GM19035 (cell line): ENCODE data around the gene STAM2.
"Not testable (repeated sequence)": the region's sequence is repeated elsewhere in the genome, so short reads cannot be mapped to it uniquely, and the experiment has no call there.

Experiments
- ATAC-seq: cut with Tn5 transposase; IDR thresholded peaks from one replicate; pipeline ENCODE4 v1.9.1; 2021; ENCODE audit not compliant: unreplicated experiment

STAM2 gene

DNA sequence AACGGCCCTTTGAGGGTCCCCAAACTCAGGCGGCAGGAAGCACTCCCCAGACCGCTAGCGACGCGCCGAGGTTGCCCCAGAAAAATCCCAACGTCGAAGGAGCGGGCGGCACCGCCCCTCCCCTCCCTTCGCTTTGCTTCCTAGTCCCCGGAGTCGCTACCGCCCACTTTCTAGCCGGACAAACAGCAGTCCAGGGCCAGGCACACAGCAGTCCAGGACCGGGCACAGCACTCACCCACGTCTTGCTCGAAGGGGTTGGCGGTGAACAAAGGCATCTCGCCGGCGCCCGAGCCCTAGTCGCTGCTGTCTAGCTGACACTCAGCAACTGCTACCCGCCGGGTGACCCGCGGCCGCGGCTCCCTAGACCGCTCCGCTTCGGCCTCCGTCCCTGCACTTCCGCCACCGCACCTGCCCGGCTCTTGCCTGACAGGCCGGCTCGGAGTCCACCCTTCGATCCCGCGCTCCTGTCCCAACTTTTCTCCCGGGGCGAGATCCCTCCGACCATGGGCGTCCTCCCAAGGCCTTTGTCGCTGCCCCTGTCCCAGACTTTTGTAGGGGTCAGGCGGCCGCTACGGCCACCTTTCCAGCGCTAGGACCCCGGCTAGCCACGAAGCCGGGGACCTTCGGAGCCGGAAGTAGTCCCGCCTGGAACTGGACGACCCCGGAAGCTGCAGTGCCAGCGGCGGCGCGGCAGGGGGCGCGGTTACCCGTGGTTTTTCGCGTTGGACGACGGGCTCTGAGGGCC, at the start of gene STAM2:
STAM2 (minus strand) TSS at position 396 of the 745 bp plus-strand sequence; CDS start at position 275, 121 bp downstream.
- peak; percentile 83 for ATAC-seq

GRCh38 chr2:152223977-152224376, 48.4 kb upstream of the STAM2 start:
- ATAC-seq = no peak

- ATAC-seq = no peak
These were observed 47.5 kb upstream of the STAM2 start for GRCh38 chr2:152222975-152223637.

DNA sequence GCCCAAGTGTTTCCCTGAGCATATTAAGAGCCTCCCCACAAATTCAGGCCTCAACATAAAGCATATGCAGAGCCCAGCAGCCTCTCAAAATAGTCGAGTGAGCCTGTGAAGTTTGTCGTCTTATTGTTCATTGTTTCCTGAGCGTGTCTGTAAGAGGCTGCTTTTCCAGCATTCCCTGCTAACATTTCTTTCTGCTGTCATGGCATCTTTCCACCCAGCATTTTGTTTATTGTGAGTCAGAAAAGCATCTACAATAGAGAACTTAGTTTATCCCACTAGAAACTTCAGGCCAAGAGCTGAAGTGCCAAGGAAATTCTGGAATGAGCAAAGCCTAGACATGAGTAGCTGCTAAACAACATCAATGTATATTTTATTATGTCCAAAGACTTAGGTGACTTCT, 46.3 kb upstream of the STAM2 start:
- ATAC-seq = no peak

- ATAC-seq = no peak
These were observed 43.7 kb upstream of the STAM2 start for GRCh38 chr2:152219077-152219828.

DNA sequence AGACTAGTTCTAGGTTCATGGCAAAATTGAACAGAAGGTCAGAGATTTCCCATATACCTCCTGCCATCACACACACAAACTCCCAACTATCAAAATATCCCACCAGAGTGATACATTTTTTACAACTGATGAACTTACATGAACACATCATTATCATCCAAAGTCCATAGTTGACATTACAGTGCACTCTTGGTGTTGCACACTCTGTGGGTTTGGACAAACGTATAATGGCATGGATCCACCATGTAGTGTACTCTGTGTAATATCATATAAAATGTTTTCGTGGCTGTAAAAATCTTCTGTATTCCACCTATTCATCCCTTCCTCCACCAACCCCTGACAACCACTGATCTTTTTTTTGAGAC, 25.9 kb upstream of the STAM2 start:
- no peak for ATAC-seq

GRCh38 chr2:152200565-152201465, 25.3 kb upstream of the STAM2 start:
- ATAC-seq = no peak

GRCh38 chr2:152200101-152200500, 24.5 kb upstream of the STAM2 start:
- ATAC-seq = no peak

DNA sequence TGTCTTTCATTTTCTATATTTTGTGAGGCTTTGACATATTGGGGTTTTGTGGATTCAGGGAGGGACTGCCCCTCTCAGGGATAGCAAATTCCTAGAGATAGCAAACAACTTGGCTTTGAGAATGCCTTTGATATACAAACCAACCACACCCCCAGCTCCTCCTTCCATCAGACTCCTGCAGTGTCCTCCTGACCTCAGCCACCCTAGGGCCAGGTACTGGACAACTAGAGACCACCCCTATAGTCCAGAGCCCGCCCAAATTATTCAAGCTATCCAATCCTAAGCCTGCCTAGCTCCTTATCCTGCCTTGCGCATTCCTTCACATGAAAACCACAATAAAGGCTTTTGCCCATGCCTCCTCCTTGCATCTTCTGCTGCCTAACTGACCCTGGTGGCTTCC, 22.9 kb upstream of the STAM2 start:
- no peak for ATAC-seq

DNA sequence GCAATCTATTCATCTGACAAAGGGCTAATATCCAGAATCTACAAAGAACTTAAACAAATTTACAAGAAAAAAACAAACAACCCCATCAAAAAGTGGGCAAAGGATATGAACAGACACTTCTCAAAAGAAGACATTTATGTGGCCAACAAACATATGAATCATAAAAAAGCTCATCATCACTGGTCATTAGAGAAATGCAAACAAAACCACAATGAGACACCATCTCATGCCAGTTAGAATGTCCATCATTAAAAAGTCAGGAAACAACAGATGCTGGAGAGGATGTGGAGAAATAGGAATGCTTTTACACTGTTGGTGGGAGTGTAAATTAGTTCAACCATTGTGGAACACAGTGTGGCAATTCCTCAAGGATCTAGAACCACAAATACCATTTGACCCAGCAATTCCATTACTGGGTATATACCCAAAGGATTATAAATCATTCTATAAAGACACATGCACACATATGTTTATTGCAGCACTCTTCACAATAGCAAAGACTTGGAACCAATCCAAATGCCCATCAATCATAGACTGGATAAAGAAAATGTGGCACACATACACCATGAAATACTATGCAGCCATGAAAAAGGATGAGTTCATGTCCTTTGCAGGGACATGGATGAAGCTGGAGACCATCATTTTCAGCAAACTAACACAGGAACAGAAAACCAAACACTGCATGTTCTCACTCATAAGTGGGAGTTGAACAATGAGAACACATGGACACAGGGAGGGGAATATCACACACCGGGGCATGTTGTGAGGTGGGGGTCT, 22.1 kb upstream of the STAM2 start:
- ATAC-seq = not testable (repeated sequence)

- peak; percentile 81 for ATAC-seq
These were observed 14.3 kb upstream of the STAM2 start for GRCh38 chr2:152189622-152190495.

- ATAC-seq = not testable (repeated sequence)
These were observed 11.2 kb upstream of the STAM2 start for GRCh38 chr2:152186808-152187207.

- ATAC-seq = no peak
These were observed 10.7 kb upstream of the STAM2 start for GRCh38 chr2:152186262-152186661.

DNA sequence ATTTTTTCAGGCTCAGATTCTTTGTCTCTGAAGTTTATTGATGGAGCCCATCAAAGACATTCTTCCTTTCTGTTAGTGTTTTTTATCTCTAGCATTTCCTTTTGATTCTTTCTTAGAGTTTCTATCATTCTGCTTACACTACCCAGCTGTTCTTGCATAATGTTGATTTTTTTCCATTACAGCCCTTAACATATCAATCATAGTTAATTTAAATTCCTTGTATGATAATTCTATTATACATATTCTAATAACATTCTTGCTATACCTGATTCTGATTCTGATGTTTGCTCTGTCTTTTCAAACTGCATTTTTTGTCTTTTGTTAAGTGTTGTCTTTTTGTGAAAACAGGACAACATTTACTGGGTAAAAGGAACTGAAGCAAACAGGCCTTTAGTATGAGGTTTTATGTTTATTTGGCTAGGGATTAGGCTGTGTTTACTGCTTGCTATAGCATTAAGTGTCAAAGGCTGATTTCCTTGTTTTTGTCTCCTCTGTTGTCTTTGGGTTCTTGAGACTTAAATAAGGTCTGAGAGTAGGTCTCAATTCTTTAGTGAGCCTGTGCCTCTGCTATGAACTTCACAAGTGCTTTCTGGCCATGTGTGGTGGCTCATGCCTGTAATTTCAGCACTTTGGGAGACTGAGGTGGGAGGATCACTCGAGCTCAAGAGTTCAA, 8.0 kb upstream of the STAM2 start:
- no peak for ATAC-seq

- not testable (repeated sequence) for ATAC-seq
These were observed 2.1 kb upstream of the STAM2 start for GRCh38 chr2:152177667-152178066.

DNA sequence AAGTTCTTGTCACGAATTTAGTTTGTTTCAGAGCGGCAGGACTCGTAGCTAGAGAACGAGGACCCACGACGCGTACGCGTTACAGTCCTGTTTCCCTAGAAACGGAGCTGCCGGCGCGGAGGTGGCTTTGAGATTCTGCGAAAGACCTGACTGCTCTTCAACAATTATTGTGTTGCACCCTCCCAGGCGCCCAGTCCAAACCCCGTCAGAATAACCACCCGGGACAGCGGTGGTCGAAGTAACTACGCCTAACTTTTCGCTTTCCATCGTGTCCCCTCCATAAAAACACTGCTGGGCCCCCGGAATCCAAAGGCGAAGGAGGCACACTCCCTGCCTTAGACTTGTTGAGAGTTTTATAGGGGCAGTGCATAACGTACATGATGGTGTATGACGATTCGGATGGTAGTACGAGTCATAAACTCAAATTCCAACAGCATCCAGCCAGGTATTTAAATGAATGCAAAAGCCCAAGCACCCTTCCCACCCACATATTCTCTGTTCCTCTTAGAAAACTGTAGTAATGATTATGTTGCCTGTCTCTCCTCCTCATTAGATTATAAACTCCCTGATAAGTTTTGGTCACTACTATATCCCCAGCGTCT, 651 bp upstream of the STAM2 start:
- peak; percentile 17 for ATAC-seq

DNA sequence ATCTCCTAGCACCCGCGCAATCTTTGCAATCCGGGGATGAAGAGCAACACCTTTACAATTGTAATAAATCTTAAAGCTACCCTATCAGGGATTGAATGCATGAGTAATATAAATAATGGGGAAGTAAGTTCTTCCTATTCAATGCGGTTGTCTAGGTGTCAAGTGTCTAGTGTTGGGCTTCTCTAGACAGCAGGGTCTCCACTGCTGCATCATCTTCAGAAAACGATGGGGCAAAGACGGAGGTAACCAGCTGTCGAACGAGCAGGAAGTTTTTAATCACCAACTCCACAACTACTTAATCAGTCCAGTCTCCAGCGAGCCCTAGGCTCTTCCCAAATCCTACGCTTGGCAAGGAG, 573 bp downstream of the STAM2 start:
- peak; percentile 17 for ATAC-seq

DNA sequence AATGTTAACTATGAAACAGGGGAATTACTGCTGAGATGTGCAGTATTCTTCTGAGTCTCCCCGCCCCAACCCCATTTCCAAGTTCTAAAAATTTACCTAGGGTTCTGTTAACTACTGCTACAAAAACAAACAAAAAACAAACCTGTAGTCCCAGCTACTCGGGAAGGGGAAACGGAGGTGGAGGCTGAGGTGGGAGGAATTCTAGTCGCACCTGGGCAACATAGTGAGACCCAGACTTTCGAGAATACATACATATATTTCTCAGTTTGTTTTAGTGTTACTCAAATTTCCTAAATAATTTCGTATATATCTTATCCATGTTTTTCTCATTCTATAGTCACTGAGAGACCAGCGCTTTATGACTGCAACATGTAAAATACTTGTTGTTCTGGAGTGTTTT, 989 bp downstream of the STAM2 start:
- ATAC-seq = no peak
